ENCODE data around the gene GPRC6A. TPM values are rescaled to one million over a fixed set of nuclear protein-coding genes. Genes with fewer than 3 reads are reported as not detected.

Gene GPRC6A
- total RNA-seq, result not detected in 2 replicates

DNA sequence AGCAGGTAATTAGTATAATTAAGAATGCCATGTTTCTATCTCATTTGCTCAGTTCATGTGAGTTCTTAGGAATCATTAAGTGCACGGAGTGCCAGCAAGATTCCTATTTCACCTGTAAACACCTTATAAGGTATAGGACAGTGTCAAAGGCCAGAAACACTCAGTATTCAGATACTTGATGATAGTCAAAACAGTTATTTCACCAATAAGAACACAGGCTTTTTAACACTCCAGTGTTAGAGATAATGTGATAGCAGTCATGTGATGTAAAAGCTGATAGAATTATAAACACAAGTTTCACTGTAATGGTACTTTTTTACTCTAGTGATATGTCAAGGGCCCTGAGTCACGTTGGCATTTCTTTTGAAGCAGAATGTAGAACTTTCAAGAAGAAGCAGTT is at the start of gene GPRC6A:
Gene GPRC6A, minus strand, starts transcription at position 101 of the 400 bp plus-strand sequence. Its CDS starts 70 bp downstream, at position 31.

DNA sequence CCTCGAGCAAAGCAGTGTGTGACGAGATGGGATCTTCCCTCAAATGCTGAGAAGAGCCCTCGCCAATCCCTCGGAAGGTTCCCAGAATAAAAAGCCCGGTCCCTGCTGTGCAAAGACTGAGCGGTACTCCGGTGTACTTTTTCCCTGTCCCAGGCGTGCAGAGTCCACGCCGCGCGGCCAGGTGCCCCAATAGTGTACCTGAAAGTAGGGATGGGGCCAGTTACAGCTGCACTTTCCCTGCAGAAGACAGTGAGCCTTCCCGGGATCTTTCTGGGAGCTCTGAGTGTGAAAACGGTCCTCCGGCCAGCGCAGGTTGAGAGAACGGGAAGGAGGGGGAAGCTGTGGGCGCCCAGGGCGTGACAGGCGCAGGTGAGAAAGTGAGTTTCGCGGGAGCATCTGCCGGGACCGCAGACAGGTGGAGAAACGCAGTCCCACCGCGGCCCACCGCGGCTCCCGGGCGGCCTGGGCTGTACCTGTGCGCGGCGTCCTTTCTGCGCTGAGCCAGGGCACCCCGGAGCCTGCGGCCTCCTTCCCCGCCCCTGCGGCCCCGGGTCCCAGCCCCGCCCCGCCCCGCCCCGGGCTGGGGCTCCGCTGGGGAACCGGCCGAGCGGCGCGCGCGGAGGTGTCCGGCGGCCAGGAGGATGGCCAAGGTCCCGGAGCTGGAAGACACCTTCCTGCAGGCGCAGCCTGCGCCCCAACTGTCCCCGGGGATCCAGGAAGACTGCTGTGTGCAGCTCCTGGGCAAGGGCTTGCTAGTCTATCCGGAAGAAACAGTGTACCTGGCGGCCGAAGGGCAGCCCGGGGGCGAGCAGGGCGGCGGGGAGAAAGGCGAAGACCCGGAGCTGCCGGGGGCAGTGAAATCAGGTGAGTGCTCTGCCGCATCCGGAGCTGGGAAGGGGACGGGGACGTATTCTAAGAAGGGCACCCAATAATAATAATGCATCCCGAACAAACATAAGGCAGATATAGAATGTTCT is 48.0 kb upstream of the GPRC6A start, which contains the start of gene RFX6:
Gene RFX6, plus strand, starts transcription at position 608 of the 977 bp plus-strand sequence. Its CDS starts 34 bp downstream, at position 642.

DNA sequence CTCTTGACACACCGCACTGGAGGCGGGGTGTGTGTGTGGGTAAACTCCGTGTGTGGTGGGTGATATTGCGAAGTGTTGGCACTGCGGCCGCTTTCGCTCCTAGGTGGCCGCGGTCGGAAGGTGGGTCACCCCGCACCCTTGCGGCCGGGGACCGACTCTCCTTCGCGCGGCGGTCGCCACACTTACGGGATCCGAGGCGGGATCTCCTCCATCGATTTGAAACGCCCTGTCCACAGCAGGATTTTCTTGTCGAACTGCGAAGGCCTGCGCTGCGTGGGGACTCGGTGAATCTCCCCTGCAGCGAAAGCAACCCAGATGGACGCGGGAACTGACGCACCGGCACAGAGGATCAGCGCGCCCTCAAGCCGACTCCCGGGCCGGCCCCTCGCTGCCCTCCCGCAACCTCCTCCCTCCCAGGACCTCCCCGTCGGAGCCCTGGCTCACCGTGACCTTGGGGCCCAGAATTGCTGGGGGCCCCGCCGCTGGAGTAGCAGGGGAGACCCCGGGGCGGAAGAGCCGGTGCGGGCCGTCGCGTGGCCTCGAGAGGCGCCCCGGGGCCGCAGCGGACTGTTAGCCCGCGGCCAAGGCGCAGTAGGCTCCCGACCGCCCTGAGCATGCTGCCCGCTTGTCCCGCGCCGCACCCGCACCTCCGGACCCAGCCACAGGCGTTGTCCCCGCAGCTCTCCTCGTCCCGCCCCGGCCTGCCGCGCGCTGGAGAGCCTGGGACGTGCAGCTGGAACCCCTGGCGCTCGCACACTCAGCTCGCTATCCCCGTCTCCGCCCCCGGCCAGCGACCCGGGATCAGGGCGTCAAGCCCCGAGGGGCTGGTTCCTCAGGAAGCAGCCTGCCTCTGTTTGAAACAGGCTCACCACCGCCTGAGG is 63.7 kb downstream of the GPRC6A start, which contains the start of gene FAM162B:
Gene FAM162B, minus strand, starts transcription at position 759 of the 881 bp plus-strand sequence. Its CDS starts 143 bp downstream, at position 616.

Other genes starting within 250 kb of the GPRC6A start
- gene RSPH4A, start 212.6 kb downstream of the GPRC6A start, total RNA-seq, result under 0.01 TPM in 1 of 2 replicates, not detected in the other
- gene ZUP1, start 160.3 kb downstream of the GPRC6A start, total RNA-seq, result 8.6 and 8.9 TPM in 2 replicates
- 4.0 and 4.1 TPM in 2 replicates for gene KPNA5, start 147.9 kb downstream of the GPRC6A start, total RNA-seq
- 3.2 and 7.8 TPM in 2 replicates for gene FAM162B, start 63.4 kb downstream of the GPRC6A start, total RNA-seq
- not detected in 2 replicates for gene RFX6, start 48.2 kb upstream of the GPRC6A start, total RNA-seq

Data from myometrial cell (primary cell).